ENCODE measurements around the gene PATL2.
"Not testable (repeated sequence)": the region's sequence is repeated elsewhere in the genome, so short reads cannot be mapped to it uniquely, and the experiment has no call there.

Gene PATL2

GRCh38 chr15:44719293-44719999, 8.3 kb upstream of the PATL2 start:
- DNase-seq, result peak; percentile 80 to 86

GRCh38 chr15:44718927-44719292, 7.8 kb upstream of the PATL2 start:
- no peak for DNase-seq

GRCh38 chr15:44718180-44718926, 7.2 kb upstream of the PATL2 start:
- peak in 1 of 2 donors; percentile 32 for DNase-seq

- DNase-seq, result peak in 1 of 2 donors; percentile 30
Measured at GRCh38 chr15:44716983-44717602, 6.0 kb upstream of the PATL2 start.

- DNase-seq, result no peak
Measured at GRCh38 chr15:44715797-44716334, 4.7 kb upstream of the PATL2 start.

- DNase-seq, result peak in 1 of 2 donors; percentile 54
Measured at GRCh38 chr15:44715142-44715796, 4.1 kb upstream of the PATL2 start.

- DNase-seq, result peak in 1 of 2 donors; percentile 68
Measured at GRCh38 chr15:44713006-44713966, 2.2 kb upstream of the PATL2 start.

GRCh38 chr15:44712346-44713005, 1.4 kb upstream of the PATL2 start:
- peak; percentile 74 to 85 for DNase-seq

- peak; percentile 73 to 78 for DNase-seq
Measured at GRCh38 chr15:44711743-44712345, 721 bp upstream of the PATL2 start.

GRCh38 chr15:44710236-44711095, 657 bp downstream of the PATL2 start:
- peak; percentile 81 to 82 for DNase-seq

GRCh38 chr15:44706946-44707636, 4.0 kb downstream of the PATL2 start:
- DNase-seq, result no peak

- no peak for DNase-seq
Measured at GRCh38 chr15:44706401-44706800, 4.7 kb downstream of the PATL2 start.

GRCh38 chr15:44705986-44706385, 5.1 kb downstream of the PATL2 start:
- no peak for DNase-seq

GRCh38 chr15:44700676-44701075, 10.4 kb downstream of the PATL2 start:
- not testable (repeated sequence) for DNase-seq

- DNase-seq, result no peak
Measured at GRCh38 chr15:44698641-44699040, 12.5 kb downstream of the PATL2 start.

- DNase-seq, result no peak
Measured at GRCh38 chr15:44697014-44697413, 14.1 kb downstream of the PATL2 start.

- no peak for DNase-seq
Measured at GRCh38 chr15:44695294-44695693, 15.8 kb downstream of the PATL2 start.

- no peak for DNase-seq
Measured at GRCh38 chr15:44694416-44694815, 16.7 kb downstream of the PATL2 start.

- no peak for DNase-seq
Measured at GRCh38 chr15:44692659-44693058, 18.5 kb downstream of the PATL2 start.
